SJSA1 (cell line): ENCODE results near the gene CDC25C. TPM values are rescaled to one million over a fixed set of nuclear protein-coding genes. Genes with fewer than 3 reads are reported as not detected.

ENCODE experiments used
- DNase-seq, 2 experiments: peaks; one replicate each; pipeline ENCODE4 v3.0.0-alpha.2; 2015 to 2020; ENCODE audit warnings: low spot score in 2 of 2, low read depth in 1 of 2
- H3K27ac ChIP-seq: fragments of 250-450 bp; sonication (Bioruptor Pico); 2 replicates; pipeline ENCODE4 v1.5.1; 2020; ENCODE audit warnings: mild to moderate bottlenecking, moderate library complexity
- H3K27me3 ChIP-seq: fragments of 250-450 bp; sonication (Bioruptor Pico); replicated peaks from 2 replicates; pipeline ENCODE4 v1.5.1; 2020; ENCODE audit warnings: mild to moderate bottlenecking, moderate library complexity
- H3K36me3 ChIP-seq: fragments of 250-450 bp; sonication (Bioruptor Pico); 2 replicates; pipeline ENCODE4 v1.5.1; 2020; ENCODE audit warnings: mild to moderate bottlenecking
- H3K4me1 ChIP-seq: fragments of 250-450 bp; sonication (Bioruptor Pico); replicated peaks from 2 replicates; pipeline ENCODE4 v1.6.1; 2021; ENCODE audit warnings: mild to moderate bottlenecking
- H3K4me3 ChIP-seq: fragments of 250-450 bp; sonication (Bioruptor Pico); 2 replicates; pipeline ENCODE4 v1.5.1; 2020; ENCODE audit warnings: mild to moderate bottlenecking
- H3K9me3 ChIP-seq: fragments of 250-450 bp; sonication (Bioruptor Pico); replicated peaks from 2 replicates; pipeline ENCODE4 v1.5.1; 2020; ENCODE audit warnings: mild to moderate bottlenecking
- total RNA-seq: library from RNA; depleted of rRNA; stranded (reverse); fragments of >200 nt; shearing (Covaris generic); gene quantifications from 2 replicates; pipeline ENCODE4 v1.2.3, GENCODE V29; 2014

The CDC25C gene
- total RNA-seq, 1 experiment from 2014 or later: 36.5 TPM

DNA sequence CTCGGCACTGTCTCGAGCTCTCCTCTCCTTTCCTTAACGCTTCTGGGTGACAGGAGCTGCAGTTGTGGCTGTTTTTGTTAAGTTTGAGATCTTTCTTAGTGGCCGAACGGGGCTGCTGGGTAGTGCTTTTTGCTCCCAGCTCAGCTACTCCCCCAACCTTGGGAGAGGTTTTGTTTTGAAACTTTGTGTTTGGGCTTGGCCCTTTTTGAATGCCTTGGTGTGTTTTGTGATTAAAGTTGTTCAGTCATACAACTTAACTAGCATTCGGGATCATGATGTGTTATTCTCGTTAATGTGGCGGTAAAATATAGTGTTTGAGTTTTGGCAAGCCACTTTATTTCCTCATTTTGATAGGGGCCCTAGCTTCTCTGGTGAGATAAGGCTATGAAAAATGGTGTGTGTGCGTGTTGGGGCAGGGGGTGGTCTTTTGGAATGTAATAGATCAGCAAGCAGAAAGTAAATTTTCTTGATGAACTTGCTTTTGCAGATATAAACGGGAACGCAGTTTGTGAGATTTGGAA, 22.0 kb upstream of the CDC25C start:
- peaks cover 46% of the 10 kb centered on the region for H3K36me3 ChIP-seq
- no peak for DNase-seq
- H3K4me1 ChIP-seq: peaks cover 19% of the 10 kb centered on the region
- H3K27me3 ChIP-seq: no peaks in the 10 kb centered on the region
- H3K4me3 ChIP-seq: peak overlapping the region; percentile 87
- H3K9me3 ChIP-seq: peaks cover 10% of the 10 kb centered on the region
- peak overlapping the region; percentile 82 for H3K27ac ChIP-seq

DNA sequence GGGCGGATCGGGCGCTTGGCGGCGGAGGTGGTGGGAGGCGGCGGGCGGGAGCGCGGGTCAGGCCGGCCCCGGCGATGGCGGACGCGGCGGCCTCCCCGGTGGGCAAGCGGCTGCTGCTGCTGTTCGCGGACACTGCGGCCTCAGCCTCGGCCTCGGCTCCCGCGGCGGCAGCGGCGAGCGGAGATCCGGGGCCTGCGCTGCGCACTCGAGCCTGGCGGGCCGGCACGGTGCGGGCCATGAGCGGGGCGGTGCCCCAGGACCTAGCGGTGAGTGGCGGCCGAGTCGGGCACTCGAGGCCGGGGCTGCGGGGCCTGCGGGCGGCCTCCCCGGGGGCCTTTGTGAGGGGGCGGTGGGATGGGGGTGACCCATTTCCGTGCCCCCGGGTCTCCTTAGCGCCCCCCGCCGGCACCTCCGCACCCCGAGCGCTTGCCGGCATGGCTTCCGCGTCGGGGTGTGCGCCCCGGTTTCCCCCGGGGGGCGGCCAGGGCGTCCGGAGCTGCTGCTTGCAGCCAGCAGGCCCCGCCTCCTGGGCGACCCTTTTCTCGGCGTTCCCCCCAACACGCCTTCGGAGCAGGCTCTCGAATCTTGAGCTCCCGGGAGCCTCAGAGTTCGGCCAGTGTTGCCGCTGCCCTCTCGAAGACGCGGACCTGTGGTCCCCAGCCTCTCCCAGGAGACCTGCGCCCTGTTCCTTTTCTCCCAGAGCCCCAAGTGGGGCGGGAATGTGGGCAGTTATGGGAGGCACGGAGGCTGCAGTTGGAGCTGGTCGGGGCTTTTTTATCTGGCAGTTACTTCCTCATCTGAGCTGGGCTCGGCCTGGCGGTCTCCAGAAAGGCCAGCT, 21.3 kb upstream of the CDC25C start:
- H3K4me3 ChIP-seq: peak overlapping the region; percentile 87
- DNase-seq: peak; percentile 77 to 85
- H3K9me3 ChIP-seq: peaks cover 10% of the 10 kb centered on the region
- peaks cover 19% of the 10 kb centered on the region for H3K4me1 ChIP-seq
- H3K36me3 ChIP-seq: peaks cover 53% of the 10 kb centered on the region
- no peaks in the 10 kb centered on the region for H3K27me3 ChIP-seq
- H3K27ac ChIP-seq: peak overlapping the region; percentile 82

DNA sequence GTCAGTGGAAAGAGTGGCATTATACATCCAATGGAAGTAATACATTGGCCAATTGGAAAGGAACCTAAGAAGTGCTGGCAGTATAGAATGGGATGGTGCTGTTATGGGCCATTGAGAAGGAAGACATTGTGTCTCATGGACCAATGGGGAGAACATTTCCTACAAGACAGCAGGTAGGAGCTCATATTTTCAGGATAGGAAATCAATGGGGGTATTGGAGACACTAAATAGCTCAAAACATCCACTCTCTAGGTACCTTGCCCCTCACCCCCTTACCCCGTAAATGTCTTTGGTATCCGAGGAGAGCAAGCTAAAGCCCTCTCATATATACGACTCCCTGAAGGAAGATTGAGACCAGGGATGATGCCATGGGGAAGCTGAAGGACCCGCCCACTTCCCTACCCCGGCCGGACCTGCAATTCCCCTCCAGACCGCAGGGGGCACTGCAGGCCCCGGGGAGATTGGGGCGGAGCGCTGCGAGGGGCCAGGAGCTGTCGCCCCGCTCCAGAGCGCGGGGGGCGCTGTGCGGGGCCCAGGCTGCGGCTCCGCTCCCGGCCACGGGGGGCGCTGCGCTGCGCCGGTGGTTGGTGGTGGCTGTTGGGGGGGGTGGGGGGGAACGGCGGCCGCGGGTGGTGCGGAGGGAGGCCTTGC, 20.6 kb upstream of the CDC25C start, which contains the start of gene KDM3B:
Gene KDM3B (plus strand): TSS at position 615 of the 651 bp plus-strand sequence. CDS start 111 bp downstream, outside the sequence.
- H3K4me3 ChIP-seq: peak within 1 kb of the TSS; percentile 87
- H3K4me1 ChIP-seq: peaks cover 19% of the 10 kb centered on the region
- peak; percentile 85 to 92 for DNase-seq
- peak within 1 kb of the TSS; percentile 82 for H3K27ac ChIP-seq
- H3K9me3 ChIP-seq: peaks cover 10% of the 10 kb centered on the region
- H3K36me3 ChIP-seq: peaks cover 60% of the 10 kb centered on the region
- H3K27me3 ChIP-seq: no peaks in the 10 kb centered on the region

DNA sequence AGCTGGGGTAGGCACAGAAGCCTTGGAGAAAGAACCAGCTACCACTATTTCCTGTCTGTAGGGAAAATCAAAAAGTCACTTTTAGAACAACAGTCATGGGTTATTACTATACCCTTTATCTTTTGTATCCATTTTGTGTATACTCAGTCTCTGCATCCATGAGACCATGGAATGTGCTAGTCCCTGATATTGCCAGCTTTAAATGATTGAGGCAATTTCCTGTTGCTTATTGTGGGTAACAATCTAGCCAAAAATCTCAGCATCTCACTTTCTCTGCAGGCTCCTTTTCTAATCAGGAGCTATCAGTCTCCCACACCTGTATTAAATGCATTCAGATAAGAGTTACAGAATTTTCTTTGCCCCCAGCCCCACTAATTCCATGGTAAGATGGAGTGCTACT, 19.9 kb upstream of the CDC25C start:
- Histone ChIP-seq H3K27me3 (no peaks in the 10 kb centered on the region), H3K9me3 (peaks cover 10% of the 10 kb centered on the region), H3K36me3 (peaks cover 67% of the 10 kb centered on the region), H3K4me1 (peaks cover 19% of the 10 kb centered on the region), H3K4me3 (no peak overlapping the region), H3K27ac (no peak overlapping the region)
- DNase-seq: no peak

DNA sequence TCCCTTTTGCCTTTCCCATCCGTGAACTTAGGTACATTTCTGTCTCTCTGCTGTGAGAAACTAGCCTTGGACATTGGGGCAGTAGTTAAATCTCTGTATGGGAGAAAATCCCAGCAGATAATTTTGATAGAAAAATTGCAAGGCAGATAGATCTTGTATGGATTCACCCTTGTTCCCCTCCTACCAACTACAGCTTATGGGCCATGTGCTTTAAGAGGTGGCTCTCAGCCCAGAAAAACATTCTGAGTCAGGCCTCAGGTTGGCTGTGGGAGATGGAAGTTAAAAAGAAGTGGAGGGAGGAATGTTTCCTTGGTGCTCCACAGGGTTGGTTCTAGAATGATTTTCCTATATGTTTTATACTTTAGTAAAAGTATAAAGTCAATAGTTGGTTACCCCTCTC, 19.5 kb upstream of the CDC25C start:
- H3K27me3 ChIP-seq: no peaks in the 10 kb centered on the region
- DNase-seq: no peak
- H3K4me3 ChIP-seq: no peak overlapping the region
- peaks cover 19% of the 10 kb centered on the region for H3K4me1 ChIP-seq
- H3K27ac ChIP-seq: no peak overlapping the region
- peaks cover 72% of the 10 kb centered on the region for H3K36me3 ChIP-seq
- peaks cover 10% of the 10 kb centered on the region for H3K9me3 ChIP-seq

DNA sequence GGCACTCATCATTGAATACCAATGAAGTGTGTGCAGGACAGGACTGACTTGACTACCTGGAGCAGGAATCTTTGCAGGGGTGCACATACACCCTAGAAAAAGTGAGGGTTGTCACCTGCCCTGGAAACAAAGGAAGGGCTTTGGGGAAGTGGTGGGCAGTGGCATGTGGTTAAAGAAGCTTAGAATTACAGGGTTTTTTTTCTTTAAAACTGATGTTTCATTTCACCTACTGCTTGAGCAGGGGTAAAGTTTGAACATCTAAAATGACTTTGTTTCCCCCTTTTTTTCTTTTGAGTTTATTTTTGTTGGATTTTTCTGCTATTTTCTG, 18.9 kb upstream of the CDC25C start:
- peaks cover 75% of the 10 kb centered on the region for H3K36me3 ChIP-seq
- H3K4me1 ChIP-seq: peaks cover 19% of the 10 kb centered on the region
- H3K4me3 ChIP-seq: no peak overlapping the region
- no peaks in the 10 kb centered on the region for H3K27me3 ChIP-seq
- H3K27ac ChIP-seq: no peak overlapping the region
- peaks cover 10% of the 10 kb centered on the region for H3K9me3 ChIP-seq
- no peak for DNase-seq

DNA sequence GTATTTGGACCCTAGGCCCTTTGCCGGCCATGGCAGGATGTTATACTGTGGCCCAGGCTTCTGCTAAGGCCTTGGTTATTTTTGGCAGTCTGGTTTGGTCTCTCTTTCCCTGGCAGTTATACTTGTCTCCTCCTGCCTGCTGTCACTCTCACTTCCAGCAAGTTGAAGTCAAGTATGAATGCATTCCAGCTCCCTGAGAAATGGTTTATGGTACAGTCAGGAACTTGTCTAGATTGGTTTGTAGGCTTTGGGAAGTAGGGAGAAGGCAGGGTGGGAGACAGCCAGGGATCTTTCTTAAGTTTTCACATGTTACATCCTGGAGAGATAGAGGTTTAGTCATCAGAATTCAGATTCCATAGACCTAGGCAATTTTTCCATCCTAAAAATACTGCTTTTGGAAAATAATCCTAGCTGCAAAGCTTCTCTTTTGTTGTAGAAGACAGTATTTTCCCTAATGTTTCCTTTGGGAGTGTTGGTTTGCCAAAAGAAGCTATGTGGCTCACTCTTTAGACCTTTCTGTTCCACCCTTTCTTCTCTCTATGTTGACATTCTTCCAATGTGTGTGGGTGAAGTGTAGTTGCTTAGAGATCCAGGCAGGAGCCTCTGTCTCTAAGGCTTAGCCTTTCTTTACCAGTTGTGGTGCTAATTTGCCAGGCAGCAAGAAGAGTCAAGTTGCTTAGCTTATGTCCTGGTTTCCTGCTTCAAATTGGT, 18.4 kb upstream of the CDC25C start:
- H3K27ac ChIP-seq: no peak overlapping the region
- peaks cover 75% of the 10 kb centered on the region for H3K36me3 ChIP-seq
- peaks cover 10% of the 10 kb centered on the region for H3K9me3 ChIP-seq
- DNase-seq: no peak
- H3K4me1 ChIP-seq: peaks cover 15% of the 10 kb centered on the region
- H3K27me3 ChIP-seq: no peaks in the 10 kb centered on the region
- H3K4me3 ChIP-seq: no peak overlapping the region

DNA sequence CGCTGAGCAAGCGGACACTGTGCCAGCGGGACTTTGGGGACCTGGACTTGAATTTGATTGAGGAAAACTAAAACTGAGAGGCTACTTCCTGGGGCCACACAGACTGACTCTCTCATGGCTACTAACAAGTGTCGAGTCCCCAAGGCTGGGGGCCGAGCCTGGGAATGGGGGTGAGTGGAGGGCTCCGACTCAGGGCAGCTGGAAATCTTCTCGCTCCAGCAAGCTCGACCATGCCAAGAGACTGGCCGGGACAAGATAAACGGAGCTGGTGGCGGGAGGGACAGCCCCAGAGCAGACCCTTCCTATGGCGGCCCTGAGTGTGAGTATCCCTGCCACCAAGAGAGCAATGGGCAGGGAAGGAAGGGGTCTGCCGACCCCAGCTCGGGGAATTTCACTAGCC, 15.3 kb upstream of the CDC25C start:
- Histone ChIP-seq H3K27ac (no peak overlapping the region), H3K9me3 (peaks cover 5% of the 10 kb centered on the region), H3K36me3 (peaks cover 90% of the 10 kb centered on the region), H3K4me1 (no peaks in the 10 kb centered on the region), H3K4me3 (no peak overlapping the region), H3K27me3 (no peaks in the 10 kb centered on the region)
- DNase-seq: no peak

DNA sequence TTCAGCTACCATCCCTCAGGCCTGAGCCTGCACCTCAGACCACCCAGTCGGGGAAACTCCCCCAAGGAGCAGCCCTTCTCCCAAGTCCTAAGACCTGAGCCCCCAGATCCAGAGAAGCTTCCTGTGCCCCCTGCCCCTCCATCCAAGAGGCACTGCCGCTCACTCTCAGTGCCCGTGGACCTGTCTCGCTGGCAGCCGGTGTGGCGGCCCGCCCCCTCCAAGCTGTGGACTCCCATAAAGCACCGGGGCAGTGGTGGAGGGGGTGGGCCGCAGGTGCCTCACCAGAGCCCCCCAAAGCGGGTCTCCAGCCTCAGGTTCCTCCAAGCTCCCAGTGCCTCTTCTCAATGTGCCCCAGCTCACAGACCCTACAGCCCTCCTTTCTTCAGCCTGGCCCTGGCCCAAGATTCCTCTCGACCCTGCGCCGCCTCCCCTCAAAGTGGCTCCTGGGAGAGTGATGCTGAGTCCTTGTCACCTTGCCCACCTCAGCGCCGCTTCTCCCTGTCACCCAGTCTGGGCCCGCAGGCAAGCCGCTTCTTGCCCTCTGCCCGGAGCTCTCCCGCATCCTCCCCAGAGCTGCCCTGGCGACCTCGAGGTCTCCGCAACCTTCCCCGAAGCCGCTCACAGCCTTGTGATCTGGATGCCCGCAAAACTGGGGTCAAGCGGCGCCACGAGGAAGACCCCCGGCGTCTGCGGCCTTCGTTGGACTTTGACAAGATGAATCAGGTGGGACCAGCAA, 13.5 kb upstream of the CDC25C start:
- Histone ChIP-seq H3K4me1 (no peaks in the 10 kb centered on the region; the same call in none of the 2 replicates), H3K27me3 (no peaks in the 10 kb centered on the region), H3K4me3 (no peak overlapping the region), H3K9me3 (no peaks in the 10 kb centered on the region), H3K36me3 (peaks cover 94% of the 10 kb centered on the region), H3K27ac (no peak overlapping the region)
- no peak for DNase-seq

DNA sequence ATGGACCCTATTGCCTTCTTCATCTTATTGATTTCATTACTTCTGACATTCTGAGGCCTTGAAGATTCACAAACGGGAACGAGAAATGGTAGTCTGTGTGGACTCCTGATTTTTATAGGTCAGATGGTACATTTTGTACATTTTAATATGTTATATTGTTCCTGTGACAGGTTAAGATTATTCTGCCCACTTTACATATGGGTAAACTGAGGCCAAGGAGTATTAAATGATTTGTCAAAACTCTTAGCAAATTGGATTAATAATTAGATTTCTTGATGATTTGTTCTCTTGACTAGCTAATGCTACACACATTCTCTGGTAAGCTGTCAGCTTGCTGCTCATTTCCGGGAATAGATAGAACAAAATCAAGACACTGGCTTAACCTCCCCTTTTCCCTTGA, 8.4 kb upstream of the CDC25C start:
- Histone ChIP-seq H3K4me3 (no peak overlapping the region), H3K36me3 (peaks cover 61% of the 10 kb centered on the region)

DNA sequence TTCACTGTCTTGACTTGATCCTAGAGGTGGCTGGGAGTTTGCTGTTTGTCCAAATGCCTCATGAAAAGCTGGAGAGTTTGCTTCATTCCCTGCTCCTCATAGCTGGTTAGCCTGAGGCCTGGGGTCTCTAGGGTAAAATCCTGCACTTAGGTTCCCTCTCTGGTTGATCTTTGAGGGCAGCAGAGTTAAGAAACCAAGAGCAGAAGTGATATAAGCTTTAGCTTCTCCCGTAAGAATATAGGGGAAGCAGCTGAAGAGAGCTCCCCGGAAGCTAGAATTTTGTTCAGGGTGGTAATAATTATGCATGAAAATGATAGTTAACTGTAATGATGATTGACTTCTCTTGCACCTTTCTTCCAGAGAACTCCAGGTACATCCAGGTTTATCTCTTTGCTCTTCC, 7.9 kb upstream of the CDC25C start:
- Histone ChIP-seq H3K4me1 (peaks cover 13% of the 10 kb centered on the region), H3K9me3 (no peaks in the 10 kb centered on the region), H3K4me3 (peak overlapping the region; percentile 62), H3K27me3 (no peaks in the 10 kb centered on the region), H3K36me3 (peaks cover 56% of the 10 kb centered on the region), H3K27ac (peak overlapping the region; percentile 43)
- DNase-seq: no peak

More for the DNA sequence above, 8.4 kb upstream of the CDC25C start:
- Histone ChIP-seq H3K27me3 (no peaks in the 10 kb centered on the region), H3K27ac (no peak overlapping the region), H3K9me3 (no peaks in the 10 kb centered on the region), H3K4me1 (peaks cover 13% of the 10 kb centered on the region)
- DNase-seq: no peak

DNA sequence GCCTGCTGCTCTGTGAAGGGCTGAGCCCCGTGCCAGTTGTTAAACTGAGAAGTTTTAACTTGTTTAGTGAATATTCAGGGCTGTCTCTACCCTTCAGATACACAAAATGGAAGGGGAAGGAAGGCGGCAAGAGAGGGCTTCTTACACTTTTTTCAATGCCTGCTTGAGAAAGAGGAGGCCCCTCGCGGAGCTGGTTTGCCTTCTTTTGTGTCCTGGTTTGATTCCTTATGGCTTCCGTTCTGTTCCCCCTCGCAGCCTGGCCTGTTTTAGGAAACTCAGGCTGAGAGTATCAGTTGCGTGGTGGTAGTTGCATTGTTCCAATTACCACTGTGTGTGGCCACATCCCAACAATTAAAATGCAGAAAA, 7.5 kb upstream of the CDC25C start:
- Histone ChIP-seq H3K4me1 (peaks cover 13% of the 10 kb centered on the region), H3K9me3 (no peaks in the 10 kb centered on the region), H3K27me3 (no peaks in the 10 kb centered on the region), H3K4me3 (peak overlapping the region; percentile 62), H3K36me3 (peaks cover 52% of the 10 kb centered on the region), H3K27ac (peak overlapping the region; percentile 43)
- peak in 1 of 2 experiments; percentile 58 for DNase-seq

DNA sequence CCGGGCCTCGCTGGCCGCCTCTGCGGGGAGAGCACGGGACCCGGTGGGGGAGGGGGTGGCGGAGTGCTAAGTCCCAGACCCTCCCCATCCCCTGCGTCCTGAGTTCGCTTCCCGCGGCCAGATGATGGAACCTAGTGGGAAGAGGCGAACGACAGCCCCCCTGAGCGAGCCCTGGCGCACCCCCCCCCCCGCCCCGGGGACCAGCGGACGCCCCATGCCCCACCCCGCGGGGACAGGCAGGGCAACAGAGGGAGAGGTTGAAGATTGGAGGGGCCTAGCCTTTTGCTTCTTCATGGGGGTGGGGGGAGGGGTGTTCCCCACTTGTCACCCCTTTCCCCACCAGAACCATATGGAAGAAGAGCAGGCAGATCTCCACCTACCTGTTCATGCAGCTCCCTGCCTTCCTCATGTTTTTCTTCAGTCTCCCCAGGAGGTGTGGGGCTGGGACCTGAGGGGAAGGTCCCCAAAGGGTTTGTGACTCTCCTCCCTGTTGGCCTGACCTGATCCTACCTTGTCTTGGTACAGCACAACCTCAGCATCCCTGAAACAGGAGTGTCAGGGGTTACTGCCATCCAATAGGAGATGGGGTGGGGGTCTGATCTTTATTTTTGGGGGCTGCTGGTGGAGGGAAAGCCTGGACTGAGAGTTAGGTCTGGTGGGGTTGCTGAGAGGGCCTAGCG, 6.9 kb upstream of the CDC25C start:
- H3K27ac ChIP-seq: peak overlapping the region; percentile 100
- no peaks in the 10 kb centered on the region for H3K27me3 ChIP-seq
- H3K4me3 ChIP-seq: peak overlapping the region; percentile 62
- DNase-seq: no peak
- H3K4me1 ChIP-seq: peaks cover 13% of the 10 kb centered on the region
- H3K36me3 ChIP-seq: peaks cover 47% of the 10 kb centered on the region
- H3K9me3 ChIP-seq: no peaks in the 10 kb centered on the region
